HG03469 (cell line): ENCODE results near the gene LENG8.
"Not testable (repeated sequence)": the region's sequence is repeated elsewhere in the genome, so short reads cannot be mapped to it uniquely, and the experiment has no call there.

Experiments used
- ATAC-seq: cut with Tn5 transposase; IDR thresholded peaks from one replicate; pipeline ENCODE4 v1.9.1; 2021; ENCODE audit warnings: mild to moderate bottlenecking, moderate library complexity, moderate number of reproducible peaks; ENCODE audit not compliant: unreplicated experiment

The LENG8 gene

DNA sequence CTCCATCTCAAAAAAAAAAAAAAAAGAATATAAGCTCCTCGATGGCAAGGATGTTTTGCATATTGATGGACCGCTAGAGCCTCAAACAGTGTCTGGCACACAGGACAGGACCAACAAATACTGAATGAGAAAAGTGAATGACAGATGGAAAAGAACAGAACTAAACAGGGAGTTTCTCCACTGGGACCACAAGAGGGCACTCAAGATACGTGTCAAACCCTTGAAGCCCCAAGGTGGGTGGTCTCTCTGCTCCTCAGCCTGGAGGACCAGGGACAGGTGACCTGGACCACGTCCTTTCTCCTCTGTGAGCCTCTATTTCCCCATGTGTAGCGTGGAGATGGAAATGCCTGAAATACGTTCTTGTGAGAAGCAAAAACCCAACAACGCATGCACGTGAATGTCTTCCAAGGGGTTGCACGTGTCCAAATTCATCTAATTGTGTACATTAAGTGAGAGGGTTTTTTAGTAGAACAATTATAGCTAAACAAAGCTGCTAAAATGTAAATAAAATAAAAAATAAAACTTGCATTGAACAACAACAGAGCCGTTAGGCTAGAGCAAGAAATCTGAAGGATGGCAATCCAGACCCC lies 29.8 kb downstream of the LENG8 start:
- no peak for ATAC-seq

GRCh38 chr19:54480051-54480450 lies 31.1 kb downstream of the LENG8 start:
- ATAC-seq = no peak

DNA sequence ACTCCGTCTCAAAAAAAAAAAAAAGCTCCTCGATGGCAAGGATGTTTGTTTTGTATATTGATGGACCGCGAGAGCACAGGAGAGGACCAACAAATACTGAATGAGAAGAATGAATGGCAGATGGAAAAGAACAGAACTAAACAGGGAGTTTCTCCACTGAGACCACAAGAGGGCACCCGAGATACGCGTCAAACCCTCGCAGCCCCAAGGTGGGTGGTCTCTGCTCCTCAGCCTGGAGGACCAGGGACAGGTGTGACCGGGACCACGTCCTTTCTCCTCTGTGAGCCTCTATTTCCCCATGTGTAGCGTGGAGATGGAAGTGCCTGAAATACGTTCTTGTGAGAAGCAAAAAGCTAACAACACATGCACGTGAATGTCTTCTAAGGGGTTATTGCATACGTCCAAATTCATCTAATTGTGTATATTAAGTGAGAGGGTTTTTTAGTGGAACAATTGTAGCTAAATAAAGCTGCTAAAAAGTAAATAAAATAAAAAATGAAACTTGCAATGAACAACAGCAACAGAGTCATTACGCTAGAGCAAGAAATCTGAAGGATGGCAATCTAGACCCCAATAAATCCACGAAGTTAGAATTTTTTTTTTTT lies 32.4 kb downstream of the LENG8 start:
- ATAC-seq = no peak

- no peak for ATAC-seq
Observed at GRCh38 chr19:54482889-54483288, 33.9 kb downstream of the LENG8 start.

GRCh38 chr19:54484451-54484850 lies 35.5 kb downstream of the LENG8 start:
- ATAC-seq = no peak

- no peak for ATAC-seq
Observed at GRCh38 chr19:54485851-54486250, 36.9 kb downstream of the LENG8 start.

GRCh38 chr19:54489341-54489740 lies 40.3 kb downstream of the LENG8 start:
- no peak for ATAC-seq

DNA sequence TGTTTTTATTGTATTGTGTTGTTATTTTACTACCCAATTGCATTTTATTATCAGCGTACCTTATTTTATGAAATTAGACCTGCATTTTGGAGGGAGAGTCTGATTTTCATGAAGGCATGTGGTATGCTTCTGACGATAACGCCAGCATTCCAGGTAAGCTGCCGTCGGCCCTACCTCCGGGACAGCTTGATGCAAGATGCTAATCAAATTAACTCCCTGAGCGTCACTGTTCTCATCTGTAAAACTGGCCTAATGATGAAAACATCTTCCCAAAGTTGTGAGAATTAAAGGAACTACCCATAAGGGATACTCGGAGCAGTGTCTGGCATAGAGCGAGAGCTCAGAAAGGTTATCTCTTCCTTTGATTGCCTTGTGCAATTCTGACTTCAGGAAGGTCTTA lies 40.8 kb downstream of the LENG8 start:
- ATAC-seq = no peak

DNA sequence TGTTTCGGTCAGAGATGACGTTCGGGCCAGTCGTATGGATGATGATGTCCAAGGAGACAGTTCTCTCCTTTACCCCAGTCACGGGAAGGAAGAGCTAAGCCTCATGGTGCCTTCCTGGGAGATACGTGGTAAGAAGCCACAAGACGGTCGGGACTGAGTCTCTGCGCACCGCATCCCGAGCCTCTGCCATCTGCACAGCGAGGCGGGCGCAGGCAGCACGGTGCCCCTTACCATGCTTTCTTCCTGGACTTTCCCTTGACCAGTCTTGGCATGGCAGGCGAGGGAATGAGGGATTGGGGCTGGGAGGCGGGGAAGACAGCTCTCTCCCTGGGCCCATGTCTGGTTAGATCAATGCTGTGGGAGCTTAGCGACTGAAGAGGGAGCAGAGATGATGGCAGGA lies 43.6 kb downstream of the LENG8 start:
- no peak for ATAC-seq

DNA sequence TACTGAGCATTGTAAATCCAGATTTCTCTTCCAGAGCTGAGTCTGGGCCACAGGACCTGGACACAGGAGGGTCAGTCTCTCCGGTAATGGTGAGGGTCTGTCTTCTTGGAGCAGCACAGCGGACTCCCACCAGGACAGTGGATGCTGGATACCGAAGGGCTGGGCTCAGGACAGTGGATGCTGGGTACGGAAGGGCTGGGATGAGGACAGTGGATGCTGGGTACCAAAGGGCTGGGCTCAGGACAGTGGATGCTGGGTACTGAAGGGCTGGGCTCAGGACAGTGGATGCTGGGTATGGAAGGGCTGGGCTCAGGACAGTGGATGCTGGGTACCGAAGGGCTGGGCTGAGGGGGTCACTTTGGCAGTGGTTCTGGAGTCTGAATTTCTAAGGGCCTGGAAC lies 44.1 kb downstream of the LENG8 start:
- ATAC-seq = not testable (repeated sequence)

DNA sequence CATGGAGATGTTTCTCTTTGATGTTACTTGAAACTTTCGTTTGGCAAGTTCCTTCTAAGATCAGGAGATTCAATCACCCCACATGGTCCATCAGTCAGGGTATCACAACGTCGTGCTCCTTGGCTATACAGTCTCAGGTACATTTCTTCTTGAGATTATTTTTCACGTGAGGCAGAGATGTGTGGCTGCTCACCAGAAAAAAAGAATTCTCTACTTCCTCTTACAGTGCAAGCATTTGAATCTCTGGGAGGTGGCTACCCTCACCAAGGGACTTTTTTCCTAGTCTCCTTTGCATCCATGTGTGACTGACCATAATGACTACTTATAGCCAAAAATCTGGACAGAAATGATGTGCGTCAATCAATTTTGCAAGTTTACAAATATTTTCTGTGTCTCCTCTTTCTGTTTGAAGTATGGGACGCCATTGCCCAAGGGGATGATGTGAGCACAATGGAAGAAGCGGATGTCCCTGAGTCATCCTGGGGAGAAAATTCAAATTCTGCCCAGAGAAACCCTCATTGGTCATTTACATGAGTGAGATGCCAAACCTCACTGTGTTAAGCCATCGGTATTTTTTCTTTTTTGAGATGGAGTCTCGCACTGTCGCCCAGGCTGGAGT lies 45.1 kb downstream of the LENG8 start:
- no peak for ATAC-seq

GRCh38 chr19:54495284-54495683 lies 46.3 kb downstream of the LENG8 start:
- not testable (repeated sequence) for ATAC-seq

DNA sequence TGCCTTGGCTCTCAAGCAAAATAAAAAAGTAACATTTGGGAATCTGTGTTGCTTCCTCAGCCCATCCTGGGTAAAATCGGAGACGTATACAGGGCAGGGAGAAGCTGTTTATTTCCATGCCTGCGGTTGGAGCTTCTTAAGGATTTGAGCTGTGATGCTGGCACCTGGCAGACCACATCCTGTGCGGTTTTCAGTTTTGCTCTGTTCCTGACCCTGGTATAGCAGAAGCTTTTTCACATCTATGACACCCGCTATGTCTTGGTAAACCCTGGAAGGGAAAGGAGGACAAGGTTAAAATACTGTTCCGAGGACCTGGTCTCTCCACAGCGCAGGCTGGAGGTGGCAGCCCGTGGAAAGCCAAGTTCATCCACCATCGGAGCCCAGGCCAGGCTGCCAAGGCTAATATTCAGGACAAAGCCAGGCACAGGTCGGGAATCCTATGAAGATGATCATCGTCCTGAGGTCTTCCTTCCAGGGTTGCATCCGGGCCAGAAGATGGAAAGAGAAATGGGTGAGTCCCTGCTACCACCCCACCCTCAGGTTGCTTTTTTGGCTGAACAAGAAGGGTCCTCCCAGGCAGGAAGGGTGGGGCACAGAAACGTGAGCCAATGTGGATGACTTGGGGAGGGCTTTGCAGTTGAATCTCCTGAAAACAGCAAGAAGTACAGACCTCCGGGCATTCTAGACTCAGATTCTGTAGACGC lies 48.9 kb downstream of the LENG8 start:
- not testable (repeated sequence) for ATAC-seq

GRCh38 chr19:54498451-54498772 lies 49.4 kb downstream of the LENG8 start:
- ATAC-seq = not testable (repeated sequence)

- no peak for ATAC-seq
Observed at GRCh38 chr19:54502518-54503048, 53.6 kb downstream of the LENG8 start, which contains the start of gene LAIR2. LAIR2 (plus strand) TSS chr19:54502831; CDS start chr19:54502919, 88 bp downstream.

GRCh38 chr19:54505542-54505941 lies 56.5 kb downstream of the LENG8 start:
- not testable (repeated sequence) for ATAC-seq

- no peak for ATAC-seq
Observed at GRCh38 chr19:54506079-54506478, 57.1 kb downstream of the LENG8 start.

DNA sequence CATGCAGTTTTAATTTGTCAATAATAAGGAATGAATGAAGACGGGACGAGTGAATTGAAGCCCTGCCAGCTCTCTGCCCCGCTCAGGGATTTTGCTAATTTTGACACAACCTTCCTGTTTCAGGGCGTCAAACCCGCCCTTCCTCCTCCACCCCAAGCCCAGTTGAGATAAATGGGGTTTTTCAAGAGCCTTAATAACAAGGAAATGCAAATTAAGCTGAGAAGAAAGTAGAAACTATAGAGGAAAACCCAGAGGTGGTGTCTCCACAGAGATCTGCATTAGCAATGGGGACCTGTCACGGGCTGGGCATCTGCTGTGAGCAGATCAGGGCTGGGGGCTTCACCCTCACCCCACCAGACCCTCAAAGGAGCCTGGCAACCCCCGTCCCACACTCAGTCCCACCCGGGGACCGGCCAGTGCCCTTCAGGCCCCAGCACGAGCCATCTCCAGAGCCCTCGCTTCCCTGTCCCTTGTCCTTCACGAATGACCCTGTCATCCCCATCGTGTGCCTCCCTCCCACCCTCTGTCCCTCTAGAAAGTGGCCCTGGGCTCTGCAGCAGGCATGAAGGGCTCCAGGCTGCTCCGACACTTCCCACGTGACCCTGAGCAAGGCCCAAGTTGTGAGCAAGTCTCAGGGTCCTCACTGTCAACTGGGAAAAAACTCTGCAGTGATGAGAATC lies 58.2 kb downstream of the LENG8 start:
- not testable (repeated sequence) for ATAC-seq

DNA sequence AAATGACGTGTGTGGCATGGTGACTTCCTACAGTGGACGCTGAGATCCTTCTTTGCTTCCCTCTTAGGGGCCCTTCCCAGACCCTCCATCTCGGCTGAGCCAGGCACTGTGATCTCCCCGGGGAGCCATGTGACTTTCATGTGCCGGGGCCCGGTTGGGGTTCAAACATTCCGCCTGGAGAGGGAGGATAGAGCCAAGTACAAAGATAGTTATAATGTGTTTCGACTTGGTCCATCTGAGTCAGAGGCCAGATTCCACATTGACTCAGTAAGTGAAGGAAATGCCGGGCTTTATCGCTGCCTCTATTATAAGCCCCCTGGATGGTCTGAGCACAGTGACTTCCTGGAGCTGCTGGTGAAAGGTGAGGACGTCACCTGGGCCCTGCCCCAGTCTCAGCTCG lies 58.8 kb downstream of the LENG8 start:
- ATAC-seq = no peak

- ATAC-seq = not testable (repeated sequence)
Observed at GRCh38 chr19:54508487-54508886, 59.5 kb downstream of the LENG8 start.
